Activated naive CD4-positive, alpha-beta T cell treated with anti-CD3 and anti-CD28 coated beads, Interleukin-2, amount 50 U/mL, for 24 hours (primary cell): ENCODE measurements around the gene ESR2.
"Not testable (repeated sequence)": the region's sequence is repeated elsewhere in the genome, so short reads cannot be mapped to it uniquely, and the experiment has no call there.

ENCODE experiments used
- H3K27ac Mint-ChIP-seq: one replicate; pipeline ENCODE4 v1.8.0; 2021; ENCODE audit warnings: mild to moderate bottlenecking, mixed read lengths
- H3K27me3 Mint-ChIP-seq: one replicate; pipeline ENCODE4 v1.8.0; 2021; ENCODE audit warnings: mixed read lengths
- H3K36me3 Mint-ChIP-seq: one replicate; pipeline ENCODE4 v1.8.0; 2021; ENCODE audit warnings: mixed read lengths
- H3K4me1 Mint-ChIP-seq: one replicate; pipeline ENCODE4 v1.8.0; 2021; ENCODE audit warnings: mixed read lengths
- H3K4me3 Mint-ChIP-seq: one replicate; pipeline ENCODE4 v1.8.0; 2021; ENCODE audit warnings: mild to moderate bottlenecking, mixed read lengths
- H3K9me3 Mint-ChIP-seq: one replicate; pipeline ENCODE4 v1.8.0; 2021; ENCODE audit warnings: mixed read lengths

The ESR2 gene

DNA sequence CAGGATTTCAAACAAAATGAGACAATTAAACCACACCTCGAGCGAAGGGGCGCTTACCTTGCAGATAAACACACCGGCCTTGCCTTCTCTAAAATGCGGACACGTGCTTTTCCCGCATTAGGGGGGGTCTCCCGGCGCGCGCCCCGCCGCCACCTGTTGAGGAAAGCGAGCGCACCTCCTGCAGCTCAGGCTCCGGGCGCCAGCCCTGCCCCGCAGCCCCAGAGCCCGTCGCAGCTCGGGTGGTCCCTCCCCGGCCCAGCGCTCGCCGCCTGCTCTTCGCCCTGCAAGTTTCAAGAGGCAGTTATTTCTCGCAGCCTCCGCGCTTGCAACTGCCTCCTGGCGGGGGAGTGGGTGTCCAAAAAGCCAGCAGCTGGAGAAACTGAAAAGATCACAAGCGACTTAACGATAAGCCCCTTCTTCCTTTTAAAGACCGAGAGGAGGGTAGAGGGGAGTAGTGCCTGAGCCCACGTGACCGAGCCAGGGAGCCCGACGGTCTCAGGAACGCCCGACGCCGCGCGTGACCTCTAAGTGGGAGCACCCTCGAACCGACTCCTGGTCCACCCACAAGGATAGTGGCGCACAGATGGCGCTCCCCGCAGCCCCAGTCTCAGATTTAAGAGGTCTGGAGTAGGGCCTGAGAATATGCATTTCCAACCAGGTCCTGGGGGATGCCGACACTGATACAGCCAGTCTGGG lies at the start of gene ESR2:
TSS of gene ESR2 (minus strand) at position 396 of the 696 bp plus-strand sequence. CDS start 11,386 bp downstream, outside the sequence.
- Mint-ChIP-seq H3K9me3 (no peaks in the 10 kb centered on the region), H3K27me3 (peaks cover 3% of the 10 kb centered on the region), H3K4me1 (peaks cover 34% of the 10 kb centered on the region), H3K27ac (no peak within 1 kb of the TSS), H3K36me3 (no peaks in the 10 kb centered on the region), H3K4me3 (peak within 1 kb of the TSS; percentile 82)

DNA sequence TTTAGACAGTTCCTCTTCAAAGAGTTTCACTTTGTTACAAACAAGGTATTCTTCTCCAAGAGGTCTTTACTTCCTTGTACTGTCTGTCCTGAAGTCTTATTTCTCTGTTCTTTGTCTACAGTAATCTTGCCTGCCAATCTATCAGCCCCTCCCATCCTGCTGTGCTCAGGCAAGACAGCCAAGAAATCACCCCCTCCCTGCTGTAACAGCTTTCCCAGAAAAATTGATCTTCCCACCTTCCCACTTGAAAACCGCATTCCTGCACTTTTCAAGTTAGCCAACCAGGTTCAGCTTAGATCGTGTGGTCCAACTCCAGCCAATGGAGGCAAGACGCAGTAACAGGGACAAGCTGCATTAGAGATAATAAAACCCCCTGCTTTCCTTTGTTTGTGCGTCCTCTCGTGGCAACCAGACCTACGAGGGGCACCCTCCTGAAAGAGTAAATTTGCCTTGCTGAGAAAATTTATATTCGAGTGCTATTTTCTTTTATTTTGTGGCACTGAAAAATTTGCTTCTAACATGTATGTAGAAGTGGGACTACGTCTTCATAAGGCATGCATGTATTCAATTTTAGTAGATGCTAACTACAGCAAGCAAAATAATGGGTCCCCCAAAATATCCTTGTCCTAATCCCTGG lies 46.5 kb upstream of the ESR2 start:
- Mint-ChIP-seq H3K4me1 (peaks cover 26% of the 10 kb centered on the region), H3K4me3 (peak overlapping the region; percentile 23), H3K27ac (no peak overlapping the region), H3K9me3 (no peaks in the 10 kb centered on the region), H3K36me3 (peaks cover 3% of the 10 kb centered on the region), H3K27me3 (no peaks in the 10 kb centered on the region)

DNA sequence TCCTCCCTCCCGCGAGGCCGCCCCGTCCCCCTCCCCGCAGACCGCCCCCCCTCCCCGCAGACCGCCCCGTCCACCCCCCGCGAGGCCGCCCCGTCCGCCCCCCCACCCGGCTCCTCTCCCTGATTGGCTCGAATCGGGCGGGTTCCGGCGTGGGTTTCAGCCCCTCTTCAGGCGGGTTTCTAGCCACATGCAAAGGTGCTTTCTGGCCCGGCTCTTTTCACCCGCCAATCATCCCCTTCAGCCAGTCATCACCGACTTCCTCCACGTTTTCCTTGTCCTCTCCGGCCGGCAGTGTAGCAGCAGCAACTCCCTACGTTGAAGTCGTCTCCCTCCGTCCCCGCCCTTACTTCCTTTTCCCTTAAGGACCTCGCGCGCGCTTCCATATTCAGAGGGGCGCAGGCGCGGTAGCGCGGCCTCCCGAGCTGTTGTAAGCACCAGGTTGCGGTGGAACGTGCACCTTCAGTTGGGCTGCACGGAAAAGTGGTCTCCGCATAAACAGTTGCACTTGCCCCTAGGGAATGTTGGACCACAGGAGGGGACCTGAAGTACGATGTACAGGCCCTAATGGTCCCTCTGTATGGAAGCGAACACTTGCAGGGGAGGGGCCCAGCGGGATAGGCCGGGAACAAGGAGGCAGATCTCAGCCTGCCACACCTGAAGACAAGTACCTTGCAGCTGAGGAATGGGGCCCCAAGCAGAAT lies 44.6 kb upstream of the ESR2 start:
- Mint-ChIP-seq H3K9me3 (no peaks in the 10 kb centered on the region), H3K4me3 (peak overlapping the region; percentile 98), H3K4me1 (peaks cover 26% of the 10 kb centered on the region), H3K36me3 (peaks cover 3% of the 10 kb centered on the region), H3K27me3 (no peaks in the 10 kb centered on the region), H3K27ac (peak overlapping the region; percentile 99)

DNA sequence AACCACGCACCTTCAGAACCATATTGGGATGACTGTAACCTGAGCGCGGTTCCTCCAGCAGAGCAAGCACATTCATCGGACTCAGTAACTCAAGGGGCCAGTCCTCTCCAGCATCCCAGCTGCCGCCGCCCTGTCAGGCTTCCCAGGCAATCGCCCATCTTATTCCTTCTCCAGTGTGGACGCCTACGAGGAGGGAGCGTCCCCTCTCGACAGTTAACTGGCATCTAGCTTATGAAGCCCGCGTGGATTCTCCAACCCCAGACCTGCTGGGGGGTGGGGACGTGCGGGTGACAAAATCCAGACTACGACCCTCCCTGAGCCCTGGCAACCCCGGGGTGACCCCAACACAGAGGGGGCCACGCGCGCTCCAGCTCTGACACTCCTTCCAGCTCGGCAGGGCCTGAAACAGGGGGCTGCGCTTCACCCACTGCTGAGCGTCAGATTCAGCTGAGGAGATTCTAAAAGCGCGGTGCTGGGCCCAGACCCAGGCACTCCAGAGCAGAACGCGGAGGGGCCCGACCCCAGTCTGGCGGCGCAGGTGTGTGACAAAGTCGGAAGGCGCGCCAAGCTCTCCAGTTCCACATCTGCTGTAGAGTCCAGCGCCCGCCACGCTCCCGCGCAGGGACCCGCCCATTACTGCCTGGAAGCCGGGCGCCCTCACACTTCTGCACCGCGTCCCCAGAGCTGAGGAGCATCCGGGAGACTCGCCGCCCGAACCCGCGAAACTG lies 43.9 kb upstream of the ESR2 start:
- Mint-ChIP-seq H3K4me1 (peaks cover 26% of the 10 kb centered on the region), H3K27me3 (no peaks in the 10 kb centered on the region), H3K36me3 (peaks cover 3% of the 10 kb centered on the region), H3K9me3 (no peaks in the 10 kb centered on the region), H3K4me3 (peak overlapping the region; percentile 98), H3K27ac (peak overlapping the region; percentile 70)

DNA sequence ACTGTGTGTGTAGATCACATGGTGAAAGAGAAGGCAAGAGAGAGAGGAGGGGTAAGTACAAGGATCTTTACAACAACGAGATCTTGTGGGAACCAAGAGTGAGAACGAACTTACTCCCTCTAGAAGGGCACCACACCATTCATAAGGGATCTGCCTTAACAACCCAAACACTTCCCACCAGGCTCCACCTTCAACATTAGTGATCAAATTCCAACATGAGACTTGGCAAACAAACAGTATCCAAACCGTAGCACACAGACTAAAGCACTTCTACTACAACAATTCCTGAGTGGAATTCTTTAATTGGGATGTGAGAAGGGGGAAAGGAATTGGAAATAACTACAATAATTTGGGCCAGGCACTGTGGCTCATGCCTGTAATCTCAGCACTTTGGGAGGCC lies 35.0 kb upstream of the ESR2 start:
- no peak overlapping the region for H3K27ac Mint-ChIP-seq
- H3K4me1 Mint-ChIP-seq = no peaks in the 10 kb centered on the region
- H3K4me3 Mint-ChIP-seq = no peak overlapping the region
- H3K27me3 Mint-ChIP-seq = peaks cover 6% of the 10 kb centered on the region
- H3K36me3 Mint-ChIP-seq = no peaks in the 10 kb centered on the region
- H3K9me3 Mint-ChIP-seq = no peaks in the 10 kb centered on the region

DNA sequence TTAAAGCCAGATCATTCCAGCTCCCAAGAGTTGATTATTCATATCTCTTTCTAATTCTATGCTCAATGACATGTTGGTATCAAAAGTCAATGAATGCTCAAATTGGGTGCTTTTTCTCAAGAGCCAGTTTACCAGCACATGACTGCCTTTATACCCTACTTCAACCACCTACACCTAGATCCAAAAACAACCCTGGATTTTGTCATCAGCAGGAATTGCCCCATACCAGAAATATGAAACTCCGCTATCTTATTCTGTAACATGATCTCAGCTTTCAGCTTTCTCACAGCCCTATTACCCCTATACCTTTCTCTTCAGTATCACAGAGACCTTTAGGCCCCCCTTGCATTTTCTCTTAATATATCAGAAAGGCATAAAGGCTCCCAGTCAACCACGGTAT lies 32.3 kb upstream of the ESR2 start:
- Mint-ChIP-seq H3K9me3 (no peaks in the 10 kb centered on the region), H3K4me1 (no peaks in the 10 kb centered on the region), H3K27me3 (peaks cover 11% of the 10 kb centered on the region), H3K36me3 (no peaks in the 10 kb centered on the region), H3K4me3 (no peak overlapping the region), H3K27ac (no peak overlapping the region)

DNA sequence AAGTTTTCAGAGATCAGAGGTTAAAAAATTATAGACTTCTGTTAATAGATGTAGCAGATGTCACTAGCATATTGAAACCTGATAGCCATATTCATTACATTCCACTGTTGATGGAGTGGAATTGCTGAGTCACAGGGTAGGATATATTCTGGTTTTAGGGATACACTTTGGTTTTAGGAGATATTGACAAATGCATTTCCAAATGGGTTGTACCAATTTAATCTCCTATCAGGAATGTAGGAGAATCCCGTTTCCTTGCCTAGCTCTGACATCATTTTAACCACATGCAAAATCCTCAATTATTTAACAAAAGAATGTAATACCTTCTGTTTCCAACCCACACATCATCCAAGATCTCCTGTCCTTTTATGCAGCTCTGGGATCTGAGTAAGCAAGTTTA lies 30.7 kb upstream of the ESR2 start:
- no peak overlapping the region for H3K27ac Mint-ChIP-seq
- no peaks in the 10 kb centered on the region for H3K4me1 Mint-ChIP-seq
- no peaks in the 10 kb centered on the region for H3K9me3 Mint-ChIP-seq
- no peaks in the 10 kb centered on the region for H3K36me3 Mint-ChIP-seq
- H3K27me3 Mint-ChIP-seq = peaks cover 13% of the 10 kb centered on the region
- H3K4me3 Mint-ChIP-seq = no peak overlapping the region

DNA sequence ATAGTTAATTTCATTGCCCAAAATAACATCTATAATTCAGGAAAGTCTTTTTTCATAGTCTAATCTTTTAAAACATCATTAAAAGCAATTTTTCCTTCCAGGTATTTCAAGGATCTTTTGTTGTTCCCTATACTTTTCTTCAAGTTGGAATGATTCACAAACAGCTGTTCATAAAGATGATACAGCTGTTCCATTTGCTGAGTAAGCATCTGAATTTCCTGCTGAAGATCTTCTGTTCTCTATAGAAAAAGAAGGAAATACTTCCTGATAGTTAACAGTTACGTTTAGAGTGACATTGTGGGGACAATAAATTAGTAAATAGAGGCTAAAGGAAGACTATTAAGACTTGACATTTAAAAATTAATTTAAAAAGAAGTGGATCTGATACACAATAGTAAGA lies 30.3 kb upstream of the ESR2 start:
- Mint-ChIP-seq H3K4me3 (no peak overlapping the region), H3K4me1 (no peaks in the 10 kb centered on the region), H3K27ac (no peak overlapping the region), H3K9me3 (no peaks in the 10 kb centered on the region), H3K27me3 (peaks cover 13% of the 10 kb centered on the region), H3K36me3 (no peaks in the 10 kb centered on the region)

DNA sequence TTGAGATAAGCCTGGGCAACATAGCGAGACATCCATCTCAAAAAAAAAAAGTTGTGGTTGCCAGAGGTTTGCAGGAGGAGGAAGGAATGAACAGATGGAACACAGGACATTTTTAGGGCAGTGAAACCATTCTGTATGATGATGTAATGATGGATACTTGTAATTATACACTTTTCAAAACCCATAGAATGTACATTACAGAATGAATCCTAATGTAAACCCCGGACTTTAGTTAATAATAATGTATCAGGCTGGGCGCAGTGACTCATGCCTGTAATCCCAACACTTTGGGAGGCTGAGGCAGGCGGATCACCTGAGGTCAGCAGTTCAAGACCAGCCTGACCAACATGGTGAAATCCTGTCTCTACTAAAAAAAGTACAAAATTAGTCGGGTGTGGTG lies 26.2 kb upstream of the ESR2 start:
- not testable (repeated sequence) for H3K4me1 Mint-ChIP-seq, H3K36me3 Mint-ChIP-seq, H3K9me3 Mint-ChIP-seq, H3K27ac Mint-ChIP-seq, H3K27me3 Mint-ChIP-seq, H3K4me3 Mint-ChIP-seq

DNA sequence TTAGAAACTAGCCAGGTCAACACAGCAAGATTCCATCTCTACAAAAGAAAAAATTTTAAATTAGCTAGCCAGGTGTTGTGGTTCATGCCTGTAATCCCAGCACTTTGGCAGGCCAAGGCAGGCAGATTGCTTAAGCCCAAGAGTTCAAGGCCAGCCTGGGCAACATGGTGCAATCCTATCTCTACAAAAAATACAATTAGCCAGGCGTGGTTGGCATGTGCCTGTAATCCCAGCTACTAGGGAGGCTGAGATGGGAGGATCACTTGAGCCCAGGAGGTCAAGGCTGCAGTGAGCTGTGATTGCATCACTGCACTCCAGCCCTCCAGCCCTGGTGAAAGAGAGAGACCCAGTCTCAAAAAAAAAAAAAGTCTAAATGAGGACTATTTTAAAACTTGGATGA lies 24.5 kb upstream of the ESR2 start:
- H3K4me1 Mint-ChIP-seq, H3K9me3 Mint-ChIP-seq, H3K36me3 Mint-ChIP-seq, H3K27ac Mint-ChIP-seq, H3K4me3 Mint-ChIP-seq, H3K27me3 Mint-ChIP-seq: not testable (repeated sequence)

DNA sequence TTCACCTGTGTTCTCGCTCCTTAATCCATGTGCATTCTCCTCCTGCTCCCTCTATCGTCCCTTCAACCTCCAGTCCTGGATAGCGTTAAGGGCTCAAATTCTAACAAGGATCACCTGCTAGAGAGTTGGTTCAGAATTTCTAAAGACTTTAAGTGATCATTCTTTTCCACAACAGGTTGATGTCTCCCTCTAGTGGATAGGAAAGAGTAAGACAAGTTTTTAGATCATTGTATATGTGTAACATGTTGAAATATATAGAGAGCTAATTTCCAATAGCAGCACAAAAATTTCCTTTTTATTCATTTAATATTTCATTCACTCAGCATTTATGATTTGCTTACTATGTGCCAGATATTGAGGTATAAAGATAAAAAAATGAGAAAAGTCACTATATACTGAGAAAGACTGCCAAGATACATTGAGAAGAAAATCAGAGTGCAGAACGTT lies 9.3 kb upstream of the ESR2 start:
- Mint-ChIP-seq H3K36me3 (no peaks in the 10 kb centered on the region), H3K4me1 (peaks cover 4% of the 10 kb centered on the region), H3K27ac (no peak overlapping the region), H3K9me3 (no peaks in the 10 kb centered on the region), H3K4me3 (no peak overlapping the region), H3K27me3 (no peaks in the 10 kb centered on the region)

DNA sequence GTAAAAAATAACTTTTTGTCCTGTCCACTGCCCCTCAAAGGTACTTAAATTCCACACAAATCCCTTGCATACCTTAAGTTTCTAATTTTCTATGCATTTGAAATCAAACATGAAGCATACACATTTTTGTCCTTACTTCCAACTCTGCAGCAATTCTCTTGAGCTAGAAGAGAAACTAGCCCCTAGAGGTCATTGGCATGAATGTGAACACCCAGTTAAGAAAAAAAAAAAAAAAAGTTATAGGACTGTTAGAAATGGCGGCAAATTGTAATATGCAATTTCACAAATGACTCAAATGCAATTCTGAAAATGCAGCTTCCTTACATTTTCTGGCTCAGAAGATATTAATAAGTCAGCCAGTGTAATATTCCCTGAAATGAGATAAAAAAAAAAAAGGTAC lies 4.6 kb upstream of the ESR2 start:
- Mint-ChIP-seq H3K27ac (no peak overlapping the region), H3K9me3 (no peaks in the 10 kb centered on the region), H3K4me3 (no peak overlapping the region), H3K27me3 (peaks cover 1% of the 10 kb centered on the region), H3K4me1 (peaks cover 29% of the 10 kb centered on the region), H3K36me3 (no peaks in the 10 kb centered on the region)

DNA sequence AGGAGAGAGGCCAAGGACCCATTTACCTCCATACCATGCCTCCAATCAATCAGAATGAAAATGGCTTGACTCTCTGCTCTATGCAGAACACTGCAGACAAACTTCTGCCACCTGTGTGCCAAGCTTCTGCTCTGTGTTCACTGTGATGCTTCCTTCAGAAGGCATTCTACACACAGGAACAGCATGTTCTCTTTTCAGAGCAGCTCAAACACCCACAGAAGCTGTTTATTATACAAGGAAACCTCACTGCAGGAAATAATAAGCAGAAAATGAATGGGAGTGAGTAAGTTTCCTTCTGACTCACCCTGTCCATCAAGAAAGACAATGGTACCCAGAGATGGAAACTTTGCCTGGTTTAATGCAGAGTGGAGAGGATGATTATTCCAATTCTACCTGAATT lies 2.4 kb upstream of the ESR2 start:
- Mint-ChIP-seq H3K9me3 (no peaks in the 10 kb centered on the region), H3K36me3 (no peaks in the 10 kb centered on the region), H3K27ac (peak overlapping the region; percentile 71), H3K4me1 (peaks cover 34% of the 10 kb centered on the region), H3K4me3 (peak overlapping the region; percentile 68), H3K27me3 (peaks cover 3% of the 10 kb centered on the region)

DNA sequence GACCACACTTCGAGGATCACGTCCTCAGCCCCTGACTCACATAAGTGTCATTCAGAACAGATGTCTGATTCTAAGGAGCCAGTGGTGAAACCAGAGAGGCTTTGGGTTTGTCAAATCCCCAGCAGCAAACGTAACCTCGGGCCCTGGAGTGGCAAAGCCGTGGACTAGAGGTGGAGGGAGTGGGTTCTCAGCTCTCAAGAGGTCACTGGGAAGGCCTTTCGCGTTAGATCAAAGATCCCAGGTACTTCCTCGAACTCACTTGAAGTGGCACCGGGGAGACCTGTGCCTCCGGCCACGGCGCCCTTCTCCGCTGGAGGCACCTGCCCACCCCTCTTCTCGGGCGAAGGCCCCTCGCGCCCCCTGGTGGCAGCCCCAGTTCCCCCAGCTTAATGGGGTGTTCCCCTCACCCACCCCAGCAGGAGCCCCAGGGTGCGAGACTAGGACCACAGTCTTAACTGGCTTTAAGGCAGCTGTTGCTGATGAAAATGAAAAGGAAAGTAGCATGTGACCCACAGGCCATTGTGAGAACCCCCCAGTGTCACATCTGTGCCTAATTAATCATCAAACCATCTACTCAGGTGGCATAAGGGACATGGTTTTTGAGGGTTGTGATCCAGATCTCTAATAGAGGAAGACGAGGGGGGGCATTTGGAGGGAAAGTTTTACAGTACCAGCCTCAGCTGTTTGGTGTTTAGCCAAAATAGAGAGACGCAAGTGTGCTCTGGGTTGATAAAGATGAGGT lies 672 bp upstream of the ESR2 start:
- Mint-ChIP-seq H3K4me1 (peaks cover 34% of the 10 kb centered on the region), H3K4me3 (peak overlapping the region; percentile 82), H3K9me3 (no peaks in the 10 kb centered on the region), H3K27ac (no peak overlapping the region), H3K36me3 (no peaks in the 10 kb centered on the region), H3K27me3 (peaks cover 3% of the 10 kb centered on the region)

DNA sequence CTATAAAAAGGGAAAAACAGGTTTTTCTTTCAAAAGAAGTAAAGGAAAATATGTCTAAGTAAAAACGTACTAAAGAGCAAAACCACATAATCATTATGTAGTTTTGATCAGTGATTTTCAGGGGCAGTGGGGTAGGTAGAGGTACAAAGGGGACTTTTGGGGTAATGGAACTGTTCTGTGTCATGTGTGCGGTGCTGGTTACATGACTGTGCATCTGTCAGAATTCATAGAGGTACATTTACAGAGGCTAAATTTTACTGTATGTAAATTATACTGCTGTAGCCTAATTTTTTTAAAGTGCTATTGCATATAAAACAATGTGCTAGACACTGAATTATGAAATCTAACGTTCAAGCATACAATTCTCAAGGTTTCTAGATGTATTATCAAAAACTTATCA lies 2.0 kb downstream of the ESR2 start:
- no peak overlapping the region for H3K27ac Mint-ChIP-seq

More for the DNA sequence above, 2.0 kb downstream of the ESR2 start:
- no peaks in the 10 kb centered on the region for H3K9me3 Mint-ChIP-seq
- H3K36me3 Mint-ChIP-seq = no peaks in the 10 kb centered on the region
- H3K4me1 Mint-ChIP-seq = peaks cover 30% of the 10 kb centered on the region
- H3K27me3 Mint-ChIP-seq = peaks cover 3% of the 10 kb centered on the region
- peak overlapping the region; percentile 65 for H3K4me3 Mint-ChIP-seq
